Measurements from ENCODE around the gene LSM14A. TPM values are rescaled to one million over a fixed set of nuclear protein-coding genes. Genes with fewer than 3 reads are reported as not detected.

Gene LSM14A
- total RNA-seq, 4 donors from 2014 or later, result 90.8 to 163 (median 111) TPM

DNA sequence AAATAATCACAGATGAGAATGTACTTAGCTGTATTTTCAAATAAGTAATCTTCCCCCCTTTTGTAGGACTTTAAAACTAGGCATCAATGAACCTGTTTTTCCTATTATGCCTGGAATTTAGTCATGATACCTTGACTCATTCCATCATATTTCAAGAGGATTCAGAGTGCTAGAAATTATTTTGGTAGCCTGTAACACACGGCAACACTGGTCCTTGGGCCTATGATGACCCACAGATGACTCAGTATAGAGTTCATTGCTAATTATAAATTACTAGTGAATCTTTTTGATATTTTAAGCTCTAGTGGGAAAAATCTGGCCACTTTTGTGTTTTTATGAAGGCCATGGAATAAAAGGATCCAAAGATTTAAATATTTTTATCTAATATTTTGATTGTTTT is 56.0 kb downstream of the LSM14A start:
- H3K4me3 ChIP-seq (ENCODE audit: low read depth, poor library complexity, severe bottlenecking), result no peak overlapping the region
- intact Hi-C loops (cut with DNase I; ENCODE audit: low total_unique reads), result no loop called here
- 56 to 76% methylated on average over 1 of the region's 1 CpG for WGBS, 2 donors
- DNase-seq (ENCODE audit: low spot score in 2 of 2), result no peak
- no peak for TF ChIP-seq CTCF (IDR thresholded peaks at IDR 0.05)
- TF ChIP-seq POLR2A (IDR thresholded peaks at IDR 0.05), result no peak

GRCh38 chr19:34228762-34229161 is 56.5 kb downstream of the LSM14A start:
- intact Hi-C loops (cut with DNase I; ENCODE audit: low total_unique reads), result no loop called here
- no peak for DNase-seq (ENCODE audit: low spot score in 2 of 2)
- TF ChIP-seq POLR2A (IDR thresholded peaks at IDR 0.05) (no peak), CTCF (IDR thresholded peaks at IDR 0.05) (no peak)
- no peak overlapping the region for H3K4me3 ChIP-seq (ENCODE audit: low read depth, poor library complexity, severe bottlenecking)
- WGBS, 2 donors, result 96 to 97% methylated on average over 3 of the region's 3 CpGs

DNA sequence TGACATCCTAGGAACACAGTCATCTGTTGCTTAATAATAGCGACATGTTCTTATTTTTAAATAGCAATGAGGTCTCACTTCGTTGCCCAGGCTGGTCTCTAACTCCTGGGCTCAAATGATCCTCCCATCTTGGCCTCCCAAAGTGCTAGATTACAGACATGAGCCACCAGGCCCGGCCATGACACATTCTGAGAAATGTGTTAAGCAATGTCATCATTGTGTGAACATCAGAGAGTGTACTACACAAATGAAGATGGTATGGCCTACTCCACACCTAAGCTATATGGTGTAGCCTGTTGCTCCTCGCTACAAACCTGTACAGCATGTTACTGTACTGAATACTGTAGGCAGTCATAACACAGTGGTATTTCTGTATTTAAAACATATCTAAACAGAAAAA is 57.4 kb downstream of the LSM14A start:
- TF ChIP-seq CTCF (IDR thresholded peaks at IDR 0.05), result no peak
- TF ChIP-seq POLR2A (IDR thresholded peaks at IDR 0.05), result no peak
- intact Hi-C loops (cut with DNase I; ENCODE audit: low total_unique reads), result loop anchor here (10.0 kb wide), 1 partner anchor 105 kb away; no protein-coding TSS in a partner anchor
- WGBS, 2 donors, result 86 to 92% methylated on average over 4 of the region's 4 CpGs

DNA sequence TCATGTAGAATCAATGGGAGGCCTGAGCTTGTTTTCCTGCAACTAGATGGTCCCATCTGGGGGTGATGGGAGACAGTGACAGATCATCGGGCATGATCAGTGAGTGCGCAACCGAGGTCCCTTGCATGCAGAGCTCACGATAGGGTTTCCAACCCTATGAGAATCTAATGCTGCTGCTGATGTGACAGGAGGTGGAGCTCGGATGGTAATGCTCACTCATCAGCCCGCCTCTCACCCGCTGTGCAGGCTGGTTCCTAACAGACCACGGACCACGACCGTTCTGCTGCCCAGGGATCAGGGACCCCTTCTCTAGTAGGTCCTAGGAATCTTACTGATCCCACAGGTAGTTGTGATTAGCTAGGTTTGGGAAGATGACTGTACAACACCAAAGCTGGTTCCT is 58.5 kb downstream of the LSM14A start:
- no peak overlapping the region for H3K4me3 ChIP-seq (ENCODE audit: low read depth, poor library complexity, severe bottlenecking)
- TF ChIP-seq POLR2A (IDR thresholded peaks at IDR 0.05) (no peak), CTCF (IDR thresholded peaks at IDR 0.05) (no peak)
- WGBS, 2 donors, result 93% methylated on average over 10 of the region's 10 CpGs
- DNase-seq (ENCODE audit: low spot score in 2 of 2), result no peak
- intact Hi-C loops (cut with DNase I; ENCODE audit: low total_unique reads), result loop anchor here (10.0 kb wide), 1 partner anchor 104 kb away; no protein-coding TSS in a partner anchor

More for the DNA sequence above, 57.4 kb downstream of the LSM14A start:
- no peak for DNase-seq (ENCODE audit: low spot score in 2 of 2)
- no peak overlapping the region for H3K4me3 ChIP-seq (ENCODE audit: low read depth, poor library complexity, severe bottlenecking)

- intact Hi-C loops (cut with DNase I; ENCODE audit: low total_unique reads), result loop anchor here (10.0 kb wide), 1 partner anchor 103 kb away; no protein-coding TSS in a partner anchor
- TF ChIP-seq CTCF (IDR thresholded peaks at IDR 0.05) (no peak), POLR2A (IDR thresholded peaks at IDR 0.05) (no peak)
- 80 to 87% methylated on average over 4 of the region's 4 CpGs for WGBS, 2 donors
- H3K4me3 ChIP-seq (ENCODE audit: low read depth, poor library complexity, severe bottlenecking), result no peak overlapping the region
- DNase-seq (ENCODE audit: low spot score in 2 of 2), result no peak
These were observed 59.1 kb downstream of the LSM14A start for GRCh38 chr19:34231439-34231838.

All from lower leg skin (tissue), 4 donors.